Testis (tissue), 3 donors: ENCODE results near the gene C21orf58. TPM values are rescaled to one million over a fixed set of nuclear protein-coding genes. Genes with fewer than 3 reads are reported as not detected.

Experiments used
- DNase-seq: peaks from one replicate; pipeline ENCODE4 v3.0.0-alpha.2; 2019
- H3K27ac ChIP-seq, 2 donors: fragments of 200-600 bp; sonication (generic); one replicate each; pipeline ENCODE4 v1.5.1; 2019
- H3K27me3 ChIP-seq: fragments of 200-600 bp; sonication (generic); one replicate; pipeline ENCODE4 v1.5.1; 2019
- H3K36me3 ChIP-seq: fragments of 200-600 bp; sonication (generic); one replicate; pipeline ENCODE4 v1.5.1; 2017; ENCODE audit warnings: low read depth; ENCODE audit errors: missing control alignments
- H3K4me1 ChIP-seq: fragments of 200-600 bp; sonication (generic); one replicate; pipeline ENCODE4 v1.5.1; 2019
- H3K4me3 ChIP-seq, 2 donors: fragments of 200-600 bp; sonication (generic); one replicate each; pipeline ENCODE4 v1.5.1; 2017 to 2019
- H3K9me3 ChIP-seq: fragments of 200-600 bp; sonication (generic); one replicate; pipeline ENCODE4 v1.5.1; 2017
- CTCF ChIP-seq, 3 experiments: fragments of 450-650 bp in 2 of 3; fragments of 200-600 bp in 1 of 3; sonication (generic) in 1 of 3; IDR thresholded peaks; one replicate each; pipeline ENCODE4 v1.5.1; 2016 to 2019; ENCODE audit warnings: antibody characterized with exemption in 3 of 3, mild to moderate bottlenecking in 2 of 3, moderate library complexity in 1 of 3
- POLR2A ChIP-seq: fragments of 450-650 bp; IDR thresholded peaks from one replicate; pipeline ENCODE4 v1.6.1; 2017; ENCODE audit warnings: antibody characterized with exemption, mild to moderate bottlenecking, moderate library complexity
- WGBS, 2 donors: methylation state at CpG; one replicate each; pipeline ENCODE4 v1.1.5; 2018; 5-methylcytosine and 5-hydroxymethylcytosine counted together
- intact Hi-C: fragments of 100-400 bp; cut with DNase I; formaldehyde crosslinking; loops from one replicate; pipeline ENCODE4 v1.15.1; 2023; ENCODE audit warnings: low total_unique reads
- polyA plus RNA-seq: library from polyadenylated mRNA; stranded (reverse); fragments of 350-450 nt; fragmentation: Illumina TruSeq; extraction: RNeasy Lipid Tissue Mini Kit (QIAGEN cat#74804); gene quantifications from one replicate; pipeline ENCODE4 v1.2.3, GENCODE V29; 2014; ENCODE audit warnings: low read depth, low replicate concordance; ENCODE audit not compliant: insufficient read depth
- total RNA-seq, 2 donors: library from RNA; depleted of rRNA; stranded (reverse); fragments of >200 nt; gene quantifications; one replicate each; pipeline ENCODE4 v1.2.3, GENCODE V29; 2016

C21orf58 gene
- total and polyA plus RNA-seq, 3 donors from 2014 or later: 13.6 to 21.6 (median 13.7) TPM

GRCh38 chr21:46268371-46268770 is 55.3 kb downstream of the C21orf58 start:
- WGBS, 2 donors: 94% methylated on average over 13 of the region's 13 CpGs
- peaks cover 4% of the 10 kb centered on the region for H3K36me3 ChIP-seq
- DNase-seq: no peak
- H3K4me3 ChIP-seq: no peak overlapping the region
- H3K4me1 ChIP-seq: no peaks in the 10 kb centered on the region
- H3K27ac ChIP-seq: no peak overlapping the region
- no peak for TF ChIP-seq POLR2A
- TF ChIP-seq CTCF (IDR thresholded peaks at IDR 0.05): no peak
- intact Hi-C loops: no loop called here
- H3K9me3 ChIP-seq: no peaks in the 10 kb centered on the region
- no peaks in the 10 kb centered on the region for H3K27me3 ChIP-seq

- intact Hi-C loops: no loop called here
- TF ChIP-seq CTCF (IDR thresholded peaks at IDR 0.05): no peak
- DNase-seq: no peak
- Histone ChIP-seq H3K27me3 (no peaks in the 10 kb centered on the region), H3K27ac (no peak overlapping the region), H3K4me1 (no peaks in the 10 kb centered on the region), H3K36me3 (peaks cover 4% of the 10 kb centered on the region), H3K9me3 (no peaks in the 10 kb centered on the region), H3K4me3 (no peak overlapping the region)
- 77 to 94% methylated on average over 11 to 19 of the region's 19 CpGs for WGBS, 2 donors
These were observed 56.7 kb downstream of the C21orf58 start for GRCh38 chr21:46266946-46267345.

GRCh38 chr21:46265736-46266525 is 57.7 kb downstream of the C21orf58 start:
- intact Hi-C loops: no loop called here
- Histone ChIP-seq H3K36me3 (peaks cover 4% of the 10 kb centered on the region), H3K27me3 (no peaks in the 10 kb centered on the region), H3K9me3 (no peaks in the 10 kb centered on the region), H3K4me3 (no peak overlapping the region), H3K27ac (no peak overlapping the region), H3K4me1 (no peaks in the 10 kb centered on the region)
- 85 to 89% methylated on average over 16 to 26 of the region's 26 CpGs for WGBS, 2 donors
- TF ChIP-seq POLR2A (no peak), CTCF (IDR thresholded peaks at IDR 0.05) (no peak)
- DNase-seq: no peak

- 90% methylated on average over 8 to 13 of the region's 13 CpGs for WGBS, 2 donors
- no peak for TF ChIP-seq POLR2A
- no peak for TF ChIP-seq CTCF (IDR thresholded peaks at IDR 0.05)
- intact Hi-C loops: no loop called here
These were observed 59.0 kb downstream of the C21orf58 start for GRCh38 chr21:46264690-46265144.

More at GRCh38 chr21:46264690-46265144, 59.0 kb downstream of the C21orf58 start:
- DNase-seq: no peak
- no peaks in the 10 kb centered on the region for H3K4me1 ChIP-seq
- no peaks in the 10 kb centered on the region for H3K27me3 ChIP-seq
- H3K27ac ChIP-seq: no peak overlapping the region
- no peaks in the 10 kb centered on the region for H3K9me3 ChIP-seq
- H3K4me3 ChIP-seq: no peak overlapping the region
- H3K36me3 ChIP-seq: peaks cover 4% of the 10 kb centered on the region
